Stimulated activated CD8-positive, alpha-beta memory T cell treated with anti-CD3 and anti-CD28 coated beads, Interleukin-15, amount 100 ng/mL, for 4 hours (primary cell): ENCODE results near the gene WNT9B.

Source experiments
- DNase-seq, 2 donors: peaks; one replicate each; pipeline ENCODE4 v3.0.0-alpha.2; 2020; ENCODE audit warnings: low read depth in 2 of 2

WNT9B gene

DNA sequence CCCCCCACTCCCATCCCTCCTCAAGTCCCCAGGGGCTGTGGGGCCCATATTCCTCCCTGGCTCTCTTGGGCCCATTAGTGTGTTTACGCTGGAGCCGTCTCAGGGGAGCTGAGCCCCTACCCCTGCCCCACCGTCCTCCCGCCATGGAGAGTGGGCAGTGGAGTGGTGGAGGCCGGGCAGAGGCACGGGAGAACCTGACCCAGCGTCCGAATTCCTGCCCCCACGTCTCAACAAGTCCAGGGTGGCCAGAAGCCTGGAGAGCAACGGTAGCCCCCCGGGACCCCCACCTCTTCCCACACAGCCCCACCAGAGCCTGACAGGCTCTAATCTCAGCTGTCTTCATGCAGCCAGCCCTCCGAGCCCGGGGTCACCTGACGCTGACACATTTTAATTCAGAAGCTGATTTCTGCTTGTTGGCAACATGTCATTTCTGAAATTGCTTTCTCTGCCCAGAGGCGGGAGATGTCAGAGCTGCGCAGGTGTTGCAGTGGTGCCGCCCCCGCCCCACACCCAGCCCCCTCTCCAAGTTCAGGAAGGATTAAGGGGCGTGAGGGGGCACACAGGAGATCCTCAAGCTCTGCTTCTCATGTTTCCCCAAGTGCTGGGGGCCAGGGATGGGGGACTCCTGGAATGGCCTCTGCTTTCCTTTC, 32.6 kb downstream of the WNT9B start:
- no peak for DNase-seq

DNA sequence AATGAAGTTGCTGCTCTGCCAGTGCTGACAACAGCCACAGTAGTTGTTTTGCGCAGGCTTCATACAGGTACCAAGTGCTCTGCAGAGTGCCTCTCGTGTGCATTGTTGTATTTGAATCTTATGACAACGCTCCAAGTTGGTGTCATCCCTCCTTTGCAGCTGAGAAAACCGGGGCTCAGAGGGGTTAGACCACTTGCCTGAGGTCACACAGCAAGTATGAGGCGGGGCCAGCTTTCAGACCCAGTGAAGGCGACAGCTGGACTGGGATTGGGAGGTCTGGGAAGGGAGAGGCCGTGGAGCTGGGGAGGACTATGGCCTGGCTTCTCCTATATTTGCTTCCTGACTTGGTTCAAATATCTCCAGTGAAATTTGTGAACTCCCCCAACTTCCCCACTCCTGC, 33.2 kb downstream of the WNT9B start:
- DNase-seq = no peak

DNA sequence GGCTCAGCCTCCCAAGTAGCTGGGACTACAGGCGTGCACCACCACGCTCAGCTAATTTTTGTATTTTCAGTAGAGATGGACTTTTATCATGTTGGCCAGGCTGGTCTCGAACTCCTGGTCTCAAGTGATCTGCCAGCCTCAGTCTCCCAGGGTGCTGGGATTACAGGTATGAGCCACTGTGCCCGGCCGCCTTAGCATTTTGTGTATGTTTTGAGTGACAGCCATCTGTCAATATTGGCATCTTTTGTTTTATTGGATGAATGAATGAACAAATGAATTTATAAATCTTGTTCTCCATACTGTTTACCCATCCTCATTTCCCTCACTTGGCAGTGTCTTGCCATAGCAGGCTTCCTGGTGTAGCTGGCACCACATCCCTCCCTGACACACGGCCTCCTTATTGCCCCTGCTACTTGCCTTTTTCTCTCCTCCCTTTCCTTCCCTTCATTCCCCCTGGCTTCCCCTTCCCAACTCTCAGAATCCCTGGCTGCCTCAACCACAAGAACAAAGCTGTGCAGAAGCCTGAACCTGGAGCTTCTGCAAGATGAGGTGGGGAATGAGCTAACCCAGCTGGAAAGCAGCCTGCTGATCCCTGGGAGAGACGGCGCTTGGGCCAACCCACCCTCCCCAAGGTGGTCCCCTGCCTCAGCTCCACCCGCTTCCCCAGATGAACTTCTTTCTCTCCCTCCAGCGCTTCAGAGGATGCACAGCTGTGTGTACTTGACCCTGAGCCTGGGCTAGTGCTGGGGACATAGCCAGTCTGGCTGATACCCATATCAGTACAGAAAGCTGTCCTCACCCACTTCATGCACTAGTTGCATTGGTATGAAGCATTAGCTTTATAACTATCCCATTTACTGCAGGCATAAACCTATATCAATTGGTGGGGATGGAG, 34.3 kb downstream of the WNT9B start:
- DNase-seq = no peak

DNA sequence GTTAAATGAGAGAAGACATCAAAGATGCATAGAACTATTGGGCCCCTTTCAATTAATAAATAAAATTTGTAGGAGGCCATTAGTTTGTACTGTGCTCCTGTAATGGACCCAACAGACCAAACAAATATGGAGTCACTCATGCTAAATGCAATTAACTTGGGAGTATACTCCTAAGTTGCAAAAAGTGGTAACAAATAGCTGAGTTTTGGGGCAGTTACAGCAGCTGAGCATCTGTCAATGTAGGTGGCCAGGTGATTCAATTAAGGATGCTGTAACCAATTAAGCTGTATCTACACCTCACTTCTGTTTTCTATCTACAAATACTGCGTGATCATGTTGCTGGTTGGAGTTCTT, 34.9 kb downstream of the WNT9B start:
- DNase-seq = no peak

DNA sequence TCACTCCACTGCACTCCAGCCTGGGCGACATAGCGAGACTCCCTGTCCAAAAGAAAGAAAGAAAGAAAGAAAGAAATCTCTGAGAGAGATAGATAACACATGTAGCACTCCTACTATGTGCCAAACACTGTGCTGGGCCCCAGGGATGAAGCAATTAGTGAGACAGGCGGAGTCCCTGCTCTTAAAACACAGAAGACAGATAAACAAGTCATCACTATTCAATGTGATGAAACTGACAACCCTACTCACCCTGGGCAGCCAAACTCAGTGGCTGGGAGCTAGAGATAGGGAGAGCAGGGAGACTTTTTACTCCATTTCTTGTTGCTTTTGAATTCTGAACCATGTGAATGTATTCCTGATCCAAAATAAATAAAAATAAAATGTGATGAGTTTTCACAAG, 36.3 kb downstream of the WNT9B start:
- DNase-seq = no peak

DNA sequence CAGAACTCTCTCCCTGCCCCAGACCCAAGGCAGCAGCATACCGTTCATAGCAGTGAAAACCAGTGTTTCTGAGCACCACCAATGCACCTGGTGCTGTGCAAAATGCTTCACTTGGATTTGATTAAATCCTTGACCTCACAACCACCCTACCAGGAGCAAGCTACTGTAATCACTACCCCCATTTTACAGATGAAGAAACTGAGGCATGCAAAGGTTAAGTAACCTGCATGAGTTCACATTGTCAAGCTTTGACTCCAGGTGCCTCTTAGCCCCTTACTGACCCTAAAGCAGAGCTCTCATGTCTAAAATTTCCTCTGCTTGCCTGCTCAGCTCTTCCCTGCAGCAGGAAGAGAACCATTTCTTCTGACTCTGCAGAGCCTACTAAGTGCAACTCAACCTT, 37.3 kb downstream of the WNT9B start:
- no peak for DNase-seq

DNA sequence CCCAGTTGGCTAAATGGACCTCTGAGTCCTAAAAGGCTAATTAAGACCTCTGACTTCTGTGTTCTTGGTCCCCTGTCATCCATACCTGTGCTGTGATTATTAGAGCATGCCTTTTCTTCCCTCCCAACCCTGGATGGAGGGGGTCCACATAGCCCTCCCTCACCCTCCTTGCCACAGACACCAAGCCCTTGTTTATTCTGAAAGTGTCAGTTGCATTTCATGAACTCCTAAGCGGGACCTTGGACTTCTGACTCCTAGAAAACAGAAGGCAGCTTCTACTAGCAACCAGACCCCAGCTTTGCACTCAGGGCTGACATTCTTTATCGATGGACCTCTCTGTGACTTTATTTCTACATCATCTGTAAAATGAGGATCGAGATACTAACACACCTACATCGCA, 38.1 kb downstream of the WNT9B start:
- no peak for DNase-seq

DNA sequence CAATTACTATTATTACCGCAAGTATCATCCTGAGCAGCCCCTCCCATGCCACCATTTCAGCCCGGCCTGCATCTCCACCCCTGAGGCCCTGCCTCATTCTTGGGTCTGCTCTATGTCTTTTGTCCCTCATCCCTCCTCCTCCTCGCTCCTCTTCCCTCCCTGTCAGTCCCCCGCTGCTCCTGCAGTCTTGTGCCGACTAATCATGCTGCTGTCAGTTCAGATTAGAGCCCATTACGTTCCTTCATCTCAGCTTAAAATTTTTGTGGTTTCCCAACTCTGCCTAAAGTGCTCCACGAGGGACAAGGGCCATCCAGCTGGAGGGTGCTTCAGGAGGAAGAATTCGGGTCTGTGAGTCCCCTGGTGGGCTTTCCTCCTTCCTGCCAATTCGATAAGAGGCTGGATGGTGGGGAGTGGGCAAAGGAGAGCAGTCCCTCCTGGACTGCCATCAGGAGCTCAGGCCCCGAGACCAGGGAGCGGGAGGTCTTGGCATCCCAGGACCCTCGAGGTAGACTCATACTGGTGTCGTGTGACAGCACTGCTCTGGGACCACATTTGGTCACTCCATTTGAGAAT, 38.7 kb downstream of the WNT9B start:
- DNase-seq = no peak

DNA sequence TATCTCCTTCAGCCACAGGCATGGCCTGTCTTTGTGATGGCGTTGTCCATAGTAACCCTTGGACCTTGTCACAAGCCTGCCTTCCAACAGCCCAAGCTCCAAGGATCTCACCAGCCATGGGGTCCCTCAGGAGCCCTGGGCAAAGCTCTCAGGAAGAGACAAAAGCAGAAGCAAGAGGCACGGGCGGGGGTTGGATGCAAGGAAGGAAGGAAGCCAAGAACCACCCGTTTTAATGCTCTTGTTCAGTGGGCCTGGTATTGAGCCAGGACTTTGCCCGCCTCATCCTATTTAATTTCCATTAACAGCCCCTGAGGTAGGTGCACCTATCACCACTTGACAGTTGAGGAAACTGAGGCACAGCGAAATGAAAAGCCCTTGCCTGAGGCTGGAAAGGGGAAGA, 39.3 kb downstream of the WNT9B start:
- DNase-seq = no peak

DNA sequence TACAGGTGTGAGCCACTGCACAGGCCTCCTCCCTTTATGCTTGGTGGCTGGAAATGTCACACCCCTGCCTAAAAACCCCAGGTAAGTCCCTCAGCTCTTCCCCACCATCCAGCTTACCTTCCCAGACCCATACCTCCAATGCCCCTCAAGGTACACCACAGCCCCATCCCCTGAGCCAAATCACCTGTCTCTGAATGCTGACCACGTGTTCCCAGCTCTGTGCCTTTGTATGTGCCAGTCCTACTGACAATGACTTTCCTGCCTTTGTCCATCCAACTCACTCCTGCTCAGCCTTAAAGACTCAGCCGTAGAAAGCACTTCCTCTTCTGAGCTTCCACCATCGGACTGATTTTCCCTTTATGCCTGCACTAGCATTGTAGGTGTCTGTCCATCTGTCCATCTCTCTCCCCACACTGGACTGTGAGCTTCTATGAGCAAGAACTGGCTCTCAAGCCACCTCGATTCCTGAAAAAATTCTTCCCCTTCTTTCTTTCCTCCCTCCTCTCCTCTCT, 40.9 kb downstream of the WNT9B start:
- DNase-seq = no peak

DNA sequence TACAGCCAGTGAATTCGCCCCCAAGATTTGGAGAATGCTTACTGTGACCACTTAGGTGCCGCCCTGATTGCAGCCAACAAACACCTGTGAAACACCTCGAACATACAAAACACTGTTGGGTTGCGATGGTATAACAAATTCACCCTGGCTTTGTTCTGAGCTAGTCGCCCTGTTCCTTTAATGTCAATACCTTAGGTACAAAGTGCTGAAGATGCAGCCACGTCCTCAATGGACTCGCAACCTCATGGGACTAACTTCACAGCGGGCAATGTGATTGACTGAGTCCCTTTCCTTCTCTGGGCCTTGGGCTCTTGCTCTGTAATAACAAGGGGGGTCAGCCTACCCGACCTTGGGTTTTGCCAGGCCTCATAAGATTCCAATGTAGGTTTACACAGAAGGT, 42.6 kb downstream of the WNT9B start:
- no peak for DNase-seq

DNA sequence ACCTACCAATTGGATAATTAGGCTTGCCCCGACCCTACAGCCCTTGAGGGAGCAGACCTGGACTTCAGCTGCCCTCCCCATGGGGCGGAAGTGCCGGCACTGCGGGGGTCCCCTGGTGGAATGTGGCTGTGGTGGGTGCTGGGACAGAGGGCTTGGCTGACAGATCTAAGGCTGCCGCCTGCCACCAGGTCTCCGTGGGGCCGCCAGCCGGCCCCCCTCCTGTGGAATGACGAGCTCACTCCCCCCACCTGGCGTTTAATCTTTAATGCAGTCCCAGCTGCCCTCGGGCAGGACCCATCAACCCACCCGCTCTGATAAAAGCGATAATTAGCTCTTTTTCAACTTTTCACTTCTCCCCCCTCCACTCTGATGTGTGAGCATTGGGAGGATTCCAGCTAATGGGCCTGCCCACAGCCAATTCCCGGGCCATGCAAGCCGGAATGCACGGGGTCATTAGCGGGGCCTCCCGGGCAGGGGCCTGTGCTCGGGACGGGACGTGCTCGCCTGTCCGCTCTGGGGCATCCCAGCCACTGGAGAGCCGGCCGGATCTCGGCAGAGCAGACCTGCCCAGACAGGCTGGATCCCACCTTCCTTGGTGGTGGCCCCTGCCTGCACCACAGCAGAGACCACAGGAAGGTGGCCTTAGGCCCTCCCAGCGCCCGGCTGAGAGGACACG, 43.2 kb downstream of the WNT9B start:
- no peak for DNase-seq

DNA sequence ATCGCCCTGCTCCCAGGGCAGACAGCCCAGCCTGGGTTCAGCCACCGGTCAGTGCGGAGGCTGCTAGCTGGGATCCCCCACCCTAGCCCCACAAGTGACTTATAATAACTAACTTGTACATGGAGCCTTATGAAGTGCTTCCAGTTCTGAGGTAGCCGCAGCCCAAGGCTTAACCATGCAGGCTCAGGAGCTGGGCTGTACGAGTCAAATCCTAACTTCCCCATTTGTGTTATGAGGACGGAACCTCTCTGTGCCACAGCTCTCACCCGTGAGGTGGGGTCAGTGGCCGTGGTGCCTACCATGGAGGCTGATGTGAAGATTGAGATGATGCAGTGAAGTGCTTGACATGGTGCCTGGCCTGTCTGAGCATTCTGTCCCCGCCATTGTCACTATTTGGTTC, 43.8 kb downstream of the WNT9B start:
- DNase-seq = no peak

DNA sequence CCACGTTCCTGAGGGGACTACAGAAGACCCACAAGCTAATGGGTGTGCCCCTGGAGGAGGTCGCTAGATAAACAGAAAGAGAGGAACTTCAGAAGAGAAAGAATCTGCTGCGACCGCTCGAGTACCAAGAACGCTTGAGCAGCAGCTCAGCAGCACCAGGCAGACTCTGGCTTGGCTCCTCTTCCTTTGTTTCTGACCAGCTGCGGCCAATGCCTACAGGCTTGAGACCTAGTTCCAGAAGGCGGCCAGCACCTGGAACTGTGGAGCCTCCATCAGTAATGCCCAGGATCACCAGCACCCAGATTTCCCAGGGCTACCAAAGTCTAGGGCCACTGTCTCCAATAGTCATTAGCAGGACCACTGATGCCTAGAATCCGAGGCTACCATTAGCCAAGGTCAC, 45.6 kb downstream of the WNT9B start:
- DNase-seq = no peak

DNA sequence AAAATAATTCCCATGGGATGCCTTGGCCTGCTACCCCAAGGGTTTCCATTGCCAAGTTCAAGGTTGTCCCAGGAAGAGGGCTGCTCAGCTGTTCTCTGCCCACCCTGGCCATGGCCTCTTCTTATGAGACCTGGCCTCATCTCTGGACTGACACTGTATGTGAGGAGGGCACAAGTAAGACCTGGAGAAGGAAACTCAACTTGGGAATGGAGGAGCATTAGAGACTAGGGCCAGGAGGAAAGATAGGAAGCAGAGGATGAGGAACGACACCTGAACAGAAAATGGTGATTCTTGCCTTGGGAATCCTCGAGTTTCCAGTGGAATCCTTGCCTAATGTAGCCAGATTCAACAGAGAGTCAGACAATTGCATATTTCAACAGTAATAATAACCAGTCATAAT, 47.0 kb downstream of the WNT9B start:
- DNase-seq = no peak

DNA sequence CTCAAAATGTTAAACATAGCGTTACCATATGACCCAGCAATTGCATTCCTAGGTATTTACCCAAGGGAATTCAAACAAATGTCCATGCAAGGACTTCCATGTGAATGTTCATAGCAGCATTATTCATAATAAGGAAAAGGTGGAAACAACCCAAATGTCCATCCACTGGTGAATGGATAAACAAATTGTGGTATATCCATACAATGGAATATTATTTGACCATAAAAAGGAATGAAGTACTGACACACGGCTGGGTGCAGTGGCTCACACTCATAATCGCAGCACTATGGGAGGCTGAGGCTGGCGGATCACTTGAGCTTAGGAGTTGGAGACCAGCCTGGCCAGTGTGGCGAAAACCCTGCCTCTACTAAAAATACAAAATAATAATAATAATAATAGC, 47.5 kb downstream of the WNT9B start:
- no peak for DNase-seq

DNA sequence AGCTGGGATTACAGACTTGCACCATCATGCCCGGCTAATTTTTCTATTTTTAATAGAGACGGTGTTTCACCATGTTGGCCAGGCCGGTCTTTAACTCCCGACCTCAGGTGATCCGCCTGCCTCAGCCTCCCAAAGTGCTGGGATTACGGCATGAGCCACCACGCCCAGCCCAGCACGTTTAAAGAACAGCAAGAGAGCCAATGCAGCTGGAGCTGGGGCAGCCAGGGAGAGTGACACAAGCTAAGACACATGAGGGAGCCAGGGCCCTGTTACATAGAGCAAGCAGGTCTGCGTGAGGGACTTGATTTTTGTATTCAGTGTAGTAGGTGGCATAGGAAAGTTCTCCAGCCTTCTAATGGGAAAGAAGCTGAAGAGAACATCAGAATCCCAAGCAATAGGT, 49.9 kb downstream of the WNT9B start:
- DNase-seq = no peak

DNA sequence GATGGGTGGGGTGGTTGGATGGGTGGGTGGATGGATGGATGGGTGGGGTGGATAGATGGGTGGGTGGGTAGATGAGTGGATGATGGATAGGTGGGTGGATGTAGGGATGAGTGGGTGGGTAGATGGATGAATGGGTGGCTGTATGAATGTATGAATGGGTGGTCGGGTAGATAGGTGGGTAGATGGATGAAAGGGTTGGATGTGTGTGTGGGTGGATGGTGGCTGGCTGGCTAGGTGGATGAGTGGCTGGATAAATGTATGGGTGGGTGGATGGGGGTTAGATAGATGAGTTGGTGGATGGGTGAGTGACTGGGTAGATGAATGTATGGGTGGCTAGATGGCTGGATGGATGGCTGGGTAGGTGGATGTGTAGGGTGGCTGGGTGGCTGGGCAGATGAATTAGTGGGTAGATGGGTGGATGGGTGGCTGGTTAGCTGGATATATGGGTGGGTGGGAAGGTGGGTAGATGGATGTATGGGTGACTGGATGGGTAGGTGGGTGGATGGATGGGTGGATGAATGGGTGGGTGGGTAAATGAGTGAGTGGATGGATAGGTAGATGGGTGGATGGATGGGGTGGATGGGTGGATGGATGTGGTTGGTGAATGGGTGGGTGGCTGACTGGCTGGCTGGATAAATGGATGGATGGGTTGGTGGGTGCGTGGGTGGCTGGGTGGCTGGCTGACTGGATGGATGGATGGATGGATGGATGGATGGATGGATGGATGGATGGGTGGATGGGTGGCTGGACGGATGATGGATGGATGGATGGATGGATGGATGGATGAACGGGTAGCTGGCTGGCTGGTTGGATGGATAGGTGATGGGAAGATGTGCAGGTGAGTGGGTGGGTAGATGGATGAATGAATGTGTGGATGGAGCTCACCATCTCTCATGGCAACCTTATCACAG, 52.6 kb downstream of the WNT9B start:
- no peak for DNase-seq

DNA sequence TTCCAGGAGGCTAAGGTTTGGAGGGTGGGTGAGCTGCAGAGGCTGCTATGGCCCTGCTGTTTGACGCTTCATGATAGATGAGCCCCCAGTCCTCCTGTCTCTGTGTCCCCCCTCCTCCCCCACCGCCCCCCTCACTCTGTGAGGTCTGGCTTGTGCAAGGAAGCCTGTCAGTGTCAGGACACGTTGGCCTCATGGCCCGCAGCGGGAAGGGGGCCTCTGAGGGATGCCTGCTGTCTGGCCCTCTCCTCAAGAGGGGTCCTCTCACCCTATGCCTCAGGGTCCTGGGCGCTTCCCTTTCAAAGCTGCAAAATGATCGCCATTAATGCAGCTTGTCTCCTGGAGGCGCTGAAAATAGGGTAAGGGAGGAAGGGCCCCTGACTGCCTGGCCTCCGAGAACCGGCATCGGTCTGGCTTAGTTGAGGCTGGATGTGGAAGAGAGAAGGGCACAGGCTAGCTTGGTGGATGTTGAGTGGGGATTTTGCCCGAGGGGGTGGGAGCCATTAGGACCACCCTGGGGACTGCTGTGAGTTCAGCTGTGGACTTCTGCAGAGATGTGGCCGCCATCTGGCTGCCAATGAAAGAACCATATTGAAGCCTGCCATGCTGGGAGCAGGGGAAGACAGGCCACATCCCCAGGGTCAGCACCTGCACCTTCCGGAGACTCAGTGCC, 56.8 kb downstream of the WNT9B start:
- no peak for DNase-seq

DNA sequence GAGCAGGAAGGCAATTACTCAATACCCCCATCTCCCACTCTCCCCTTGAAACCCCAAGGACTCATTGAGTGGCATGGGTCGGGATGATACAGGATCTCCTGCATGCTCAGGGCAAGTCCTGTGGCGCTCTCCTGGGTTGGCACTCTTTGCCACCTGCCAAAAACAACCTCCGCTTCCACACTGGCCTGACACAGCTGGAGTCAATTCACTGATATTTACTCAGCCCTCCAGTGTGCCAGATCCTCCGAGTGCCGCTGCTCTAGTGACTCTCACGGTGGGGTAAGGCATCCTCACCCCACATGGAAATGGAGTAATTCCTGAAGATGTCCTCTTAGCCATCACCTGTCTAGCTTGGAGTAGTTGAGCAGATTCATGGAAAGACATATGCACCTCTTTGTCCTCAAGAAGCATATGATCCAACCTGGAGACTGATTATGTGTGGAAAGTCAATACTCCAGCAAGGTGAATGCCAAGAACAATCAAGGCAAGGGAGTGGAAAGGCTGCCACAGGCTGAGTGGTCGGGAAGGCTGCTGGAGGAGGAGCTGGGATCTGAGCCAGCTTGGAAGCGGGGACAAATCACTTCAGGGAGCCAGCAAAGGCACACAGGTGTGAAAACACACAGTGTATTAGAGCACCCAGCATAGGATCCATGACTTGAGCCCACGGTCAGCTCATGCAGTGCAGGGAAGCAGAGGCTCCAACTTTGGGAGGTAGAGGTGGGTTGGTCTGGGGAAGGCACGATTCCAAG, 59.0 kb downstream of the WNT9B start:
- no peak for DNase-seq
